Measurements from ENCODE around the gene TRIM7.
"Not testable (repeated sequence)": the region's sequence is repeated elsewhere in the genome, so short reads cannot be mapped to it uniquely, and the experiment has no call there.

DNA sequence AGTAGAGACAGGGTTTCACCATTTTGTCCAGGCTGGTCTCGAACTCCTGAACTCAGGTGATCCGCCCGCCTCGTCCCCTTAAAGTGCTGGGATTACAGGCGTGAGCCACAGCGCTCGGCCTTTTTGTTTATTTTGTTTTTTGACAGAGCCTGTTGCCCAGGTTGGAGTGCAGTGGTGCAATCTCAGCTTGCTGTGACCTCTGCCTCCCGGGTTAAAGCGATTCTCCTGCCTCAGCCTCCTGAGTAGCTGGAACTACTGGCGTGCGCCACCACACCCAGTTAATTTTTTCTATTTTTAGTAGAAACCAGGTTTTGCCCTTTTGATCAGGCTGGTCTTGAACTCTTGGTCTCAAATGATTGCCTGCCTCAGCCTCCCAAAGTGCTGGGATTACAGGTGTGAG lies 5.2 kb upstream of the TRIM7 start:
- not testable (repeated sequence) for TF ChIP-seq POLR2A (IDR thresholded peaks at IDR 0.05; ENCODE audit: low read depth, low read length); CEBPB (IDR thresholded peaks at IDR 0.05; ENCODE audit: low read depth, low read length); RFX5 (IDR thresholded peaks at IDR 0.05; ENCODE audit: low read depth, low read length); RAD21 (IDR thresholded peaks at IDR 0.05; ENCODE audit: low read length); BHLHE40 (IDR thresholded peaks at IDR 0.05; ENCODE audit: low read depth, low read length); FOS (IDR thresholded peaks at IDR 0.05; ENCODE audit: low read depth, low read length); MAZ (IDR thresholded peaks at IDR 0.05; ENCODE audit: borderline replicate concordance, low read depth, low read length); SMC3 (IDR thresholded peaks at IDR 0.05; ENCODE audit: low read depth, low read length); ELK1 (IDR thresholded peaks at IDR 0.05; ENCODE audit: borderline replicate concordance, low read depth, low read length); MXI1 (IDR thresholded peaks at IDR 0.05; ENCODE audit: borderline replicate concordance, low read depth, low read length); RCOR1 (IDR thresholded peaks at IDR 0.05; ENCODE audit: insufficient replicate concordance, low read length)
- TF ChIP-seq, protein P1, sequence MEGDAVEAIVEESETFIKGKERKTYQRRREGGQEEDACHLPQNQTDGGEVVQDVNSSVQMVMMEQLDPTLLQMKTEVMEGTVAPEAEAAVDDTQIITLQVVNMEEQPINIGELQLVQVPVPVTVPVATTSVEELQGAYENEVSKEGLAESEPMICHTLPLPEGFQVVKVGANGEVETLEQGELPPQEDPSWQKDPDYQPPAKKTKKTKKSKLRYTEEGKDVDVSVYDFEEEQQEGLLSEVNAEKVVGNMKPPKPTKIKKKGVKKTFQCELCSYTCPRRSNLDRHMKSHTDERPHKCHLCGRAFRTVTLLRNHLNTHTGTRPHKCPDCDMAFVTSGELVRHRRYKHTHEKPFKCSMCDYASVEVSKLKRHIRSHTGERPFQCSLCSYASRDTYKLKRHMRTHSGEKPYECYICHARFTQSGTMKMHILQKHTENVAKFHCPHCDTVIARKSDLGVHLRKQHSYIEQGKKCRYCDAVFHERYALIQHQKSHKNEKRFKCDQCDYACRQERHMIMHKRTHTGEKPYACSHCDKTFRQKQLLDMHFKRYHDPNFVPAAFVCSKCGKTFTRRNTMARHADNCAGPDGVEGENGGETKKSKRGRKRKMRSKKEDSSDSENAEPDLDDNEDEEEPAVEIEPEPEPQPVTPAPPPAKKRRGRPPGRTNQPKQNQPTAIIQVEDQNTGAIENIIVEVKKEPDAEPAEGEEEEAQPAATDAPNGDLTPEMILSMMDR (conservative IDR thresholded peaks at IDR 0.05; ENCODE audit: low read depth, low read length) = not testable (repeated sequence)
- TF ChIP-seq, protein P2, sequence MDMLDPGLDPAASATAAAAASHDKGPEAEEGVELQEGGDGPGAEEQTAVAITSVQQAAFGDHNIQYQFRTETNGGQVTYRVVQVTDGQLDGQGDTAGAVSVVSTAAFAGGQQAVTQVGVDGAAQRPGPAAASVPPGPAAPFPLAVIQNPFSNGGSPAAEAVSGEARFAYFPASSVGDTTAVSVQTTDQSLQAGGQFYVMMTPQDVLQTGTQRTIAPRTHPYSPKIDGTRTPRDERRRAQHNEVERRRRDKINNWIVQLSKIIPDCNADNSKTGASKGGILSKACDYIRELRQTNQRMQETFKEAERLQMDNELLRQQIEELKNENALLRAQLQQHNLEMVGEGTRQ (IDR thresholded peaks at IDR 0.05; ENCODE audit: low read depth, low read length) = not testable (repeated sequence)

All from IMR-90 (cell line).